PFSK-1 (cell line): ENCODE results near the gene TARBP1.

Source experiments
- FOXP2 ChIP-seq: optimal IDR thresholded peaks from 2 replicates; pipeline ENCODE3; 2011; ENCODE audit warnings: borderline replicate concordance, control low read depth, inconsistent platforms; ENCODE audit not compliant: insufficient read depth; ENCODE audit errors: extremely low read length, extremely low read depth
- POLR2AphosphoS5 ChIP-seq: IDR thresholded peaks from 2 replicates; pipeline ENCODE4 v1.6.1; 2012; ENCODE audit warnings: low read depth, mild to moderate bottlenecking, control low read depth, low read length, moderate library complexity
- SIN3A ChIP-seq: IDR thresholded peaks from 2 replicates; pipeline ENCODE4 v1.6.1; 2012; ENCODE audit warnings: mild to moderate bottlenecking, low read length, moderate library complexity, borderline replicate concordance; ENCODE audit not compliant: insufficient read depth
- TAF1 ChIP-seq: IDR thresholded peaks from 2 replicates; pipeline ENCODE4 v1.6.1; 2012; ENCODE audit warnings: low read length, control low read depth, borderline replicate concordance; ENCODE audit not compliant: insufficient read depth
- TF ChIP-seq, protein P1 (sequence below), 2 experiments: IDR thresholded peaks; 2 replicates each; pipeline versions ENCODE4 v1.6.1 to v1.8.0; 2011 to 2012; ENCODE audit warnings: low read depth in 2 of 2, low read length in 2 of 2, control low read depth in 1 of 2, inconsistent platforms in 1 of 2, mild to moderate bottlenecking in 1 of 2, moderate library complexity in 1 of 2; ENCODE audit not compliant: insufficient read depth in 1 of 2

TARBP1 gene

DNA sequence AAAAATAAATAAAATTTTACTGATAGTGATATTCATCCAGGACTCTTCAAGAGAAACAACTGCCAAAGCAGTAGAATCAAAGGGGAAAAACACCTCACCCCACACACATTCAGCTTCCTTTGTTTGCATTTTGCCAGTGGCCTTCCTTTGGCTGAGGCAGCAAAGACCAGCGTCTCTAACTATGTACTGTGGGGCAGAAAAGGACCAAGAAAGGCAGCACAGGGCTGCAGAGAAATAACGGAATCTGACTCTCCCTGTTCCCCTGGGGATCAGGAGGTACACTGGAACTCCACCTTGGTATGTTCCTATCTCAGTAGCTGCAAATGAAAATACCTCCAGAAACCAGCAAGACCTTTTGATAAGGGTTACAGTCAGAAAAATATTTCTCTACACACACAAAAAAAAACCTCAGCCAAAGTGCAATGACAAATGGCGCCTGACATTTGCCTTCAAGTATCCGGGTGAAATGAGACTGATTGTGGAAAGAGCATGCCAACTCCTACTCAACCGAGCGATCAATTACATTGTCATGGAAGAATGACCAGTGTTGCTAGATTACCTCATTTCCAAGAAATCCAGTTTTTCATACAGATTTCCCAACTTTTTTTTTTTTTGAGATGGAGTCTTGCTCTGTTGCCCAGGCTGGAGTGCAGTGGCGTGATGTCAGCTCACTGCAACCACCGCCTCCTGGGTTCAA lies 50.9 kb downstream of the TARBP1 start:
- TF ChIP-seq POLR2AphosphoS5: no peak
- TF ChIP-seq SIN3A: no peak
- TF ChIP-seq FOXP2: no peak
- TF ChIP-seq, protein P1, sequence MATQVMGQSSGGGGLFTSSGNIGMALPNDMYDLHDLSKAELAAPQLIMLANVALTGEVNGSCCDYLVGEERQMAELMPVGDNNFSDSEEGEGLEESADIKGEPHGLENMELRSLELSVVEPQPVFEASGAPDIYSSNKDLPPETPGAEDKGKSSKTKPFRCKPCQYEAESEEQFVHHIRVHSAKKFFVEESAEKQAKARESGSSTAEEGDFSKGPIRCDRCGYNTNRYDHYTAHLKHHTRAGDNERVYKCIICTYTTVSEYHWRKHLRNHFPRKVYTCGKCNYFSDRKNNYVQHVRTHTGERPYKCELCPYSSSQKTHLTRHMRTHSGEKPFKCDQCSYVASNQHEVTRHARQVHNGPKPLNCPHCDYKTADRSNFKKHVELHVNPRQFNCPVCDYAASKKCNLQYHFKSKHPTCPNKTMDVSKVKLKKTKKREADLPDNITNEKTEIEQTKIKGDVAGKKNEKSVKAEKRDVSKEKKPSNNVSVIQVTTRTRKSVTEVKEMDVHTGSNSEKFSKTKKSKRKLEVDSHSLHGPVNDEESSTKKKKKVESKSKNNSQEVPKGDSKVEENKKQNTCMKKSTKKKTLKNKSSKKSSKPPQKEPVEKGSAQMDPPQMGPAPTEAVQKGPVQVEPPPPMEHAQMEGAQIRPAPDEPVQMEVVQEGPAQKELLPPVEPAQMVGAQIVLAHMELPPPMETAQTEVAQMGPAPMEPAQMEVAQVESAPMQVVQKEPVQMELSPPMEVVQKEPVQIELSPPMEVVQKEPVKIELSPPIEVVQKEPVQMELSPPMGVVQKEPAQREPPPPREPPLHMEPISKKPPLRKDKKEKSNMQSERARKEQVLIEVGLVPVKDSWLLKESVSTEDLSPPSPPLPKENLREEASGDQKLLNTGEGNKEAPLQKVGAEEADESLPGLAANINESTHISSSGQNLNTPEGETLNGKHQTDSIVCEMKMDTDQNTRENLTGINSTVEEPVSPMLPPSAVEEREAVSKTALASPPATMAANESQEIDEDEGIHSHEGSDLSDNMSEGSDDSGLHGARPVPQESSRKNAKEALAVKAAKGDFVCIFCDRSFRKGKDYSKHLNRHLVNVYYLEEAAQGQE (IDR thresholded peaks at IDR 0.05; ENCODE audit: insufficient read depth in 1 of 2, low read depth in 2 of 2, low read length in 2 of 2): no peak
- TF ChIP-seq TAF1: no peak

DNA sequence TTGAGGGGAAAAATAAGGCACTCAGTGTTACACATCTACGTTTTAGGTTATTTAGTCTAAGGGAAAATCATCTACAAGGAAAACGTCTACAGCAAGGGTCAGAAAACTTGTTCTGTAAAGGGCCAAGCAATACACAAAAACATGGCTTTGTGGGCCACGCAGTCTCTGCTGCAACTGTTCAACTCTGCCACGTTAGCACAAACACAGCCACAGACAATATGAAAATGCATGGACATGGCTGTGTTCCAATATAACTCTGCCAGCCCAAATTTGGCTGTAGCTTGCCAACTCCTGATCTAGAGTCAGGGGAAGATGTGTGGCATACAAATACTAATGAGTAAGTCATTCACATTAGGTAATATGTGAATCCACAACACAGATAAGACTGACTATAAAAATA lies 65.0 kb downstream of the TARBP1 start:
- no peak for TF ChIP-seq TAF1
- TF ChIP-seq, protein P1 (IDR thresholded peaks at IDR 0.05; ENCODE audit: insufficient read depth in 1 of 2, low read depth in 2 of 2, low read length in 2 of 2): no peak
- TF ChIP-seq SIN3A: no peak
- no peak for TF ChIP-seq POLR2AphosphoS5
- no peak for TF ChIP-seq FOXP2

DNA sequence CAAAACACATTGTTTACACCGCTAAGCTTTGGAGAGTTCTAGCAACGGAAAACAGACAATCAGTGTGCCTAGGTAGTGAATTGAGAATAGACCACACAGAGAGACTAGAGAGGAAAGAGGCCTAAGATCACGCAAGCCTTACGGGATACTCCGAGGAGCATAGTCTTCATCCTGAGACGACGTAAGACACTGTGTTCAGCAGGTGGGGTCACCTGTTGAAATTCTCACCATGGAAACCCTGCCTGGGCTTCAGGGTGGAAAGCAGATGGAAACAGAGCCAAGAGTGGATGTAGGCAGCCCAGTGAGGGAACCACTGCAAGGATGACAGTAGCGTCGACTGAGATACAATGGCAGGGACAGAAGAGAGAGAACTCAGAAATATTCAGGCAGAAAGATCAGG lies 65.5 kb downstream of the TARBP1 start:
- TF ChIP-seq, protein P1 (IDR thresholded peaks at IDR 0.05; ENCODE audit: insufficient read depth in 1 of 2, low read depth in 2 of 2, low read length in 2 of 2): no peak
- TF ChIP-seq SIN3A (no peak), FOXP2 (no peak), TAF1 (no peak), POLR2AphosphoS5 (no peak)

DNA sequence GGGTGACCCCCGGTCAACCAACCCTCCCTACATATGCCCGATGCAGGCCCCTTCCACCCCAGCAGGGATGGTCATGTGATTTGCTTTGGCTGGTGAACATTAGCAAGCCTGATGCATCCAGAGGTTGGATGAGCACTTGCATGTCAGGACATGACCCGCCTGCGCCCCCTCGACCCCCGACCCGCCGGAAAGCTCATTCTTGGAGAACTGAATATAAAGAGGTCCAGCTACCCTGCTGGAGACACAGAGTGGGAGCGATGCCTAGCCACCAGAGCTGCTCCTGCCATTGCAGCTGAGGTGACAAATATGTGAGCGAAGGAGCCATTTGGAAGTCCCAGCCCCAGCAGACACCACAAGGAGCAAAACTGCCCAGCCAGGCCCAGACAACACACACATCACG lies 66.1 kb downstream of the TARBP1 start:
- no peak for TF ChIP-seq TAF1
- TF ChIP-seq, protein P1 (IDR thresholded peaks at IDR 0.05; ENCODE audit: insufficient read depth in 1 of 2, low read depth in 2 of 2, low read length in 2 of 2): no peak
- no peak for TF ChIP-seq FOXP2
- TF ChIP-seq POLR2AphosphoS5: no peak
- TF ChIP-seq SIN3A: no peak

DNA sequence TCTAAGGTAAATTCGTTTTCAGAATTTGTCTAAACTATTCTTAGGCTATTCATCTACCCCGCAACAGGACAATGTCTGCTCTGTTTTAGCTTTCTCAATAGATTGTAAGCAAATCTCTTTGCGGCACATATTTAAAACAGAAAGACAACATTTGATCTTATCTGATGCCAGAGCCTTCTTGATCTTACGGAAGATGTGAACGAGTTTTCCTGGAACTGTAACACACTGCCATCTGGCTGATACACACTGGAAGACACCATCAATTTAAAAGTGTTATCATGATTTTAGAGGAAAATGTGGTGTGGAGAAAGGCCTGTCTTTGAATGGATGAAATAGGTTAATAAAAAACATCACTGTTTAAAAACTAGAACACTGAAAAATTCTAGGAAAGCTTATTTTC lies 69.7 kb downstream of the TARBP1 start:
- TF ChIP-seq FOXP2: no peak
- TF ChIP-seq, protein P1 (IDR thresholded peaks at IDR 0.05; ENCODE audit: insufficient read depth in 1 of 2, low read depth in 2 of 2, low read length in 2 of 2): no peak
- no peak for TF ChIP-seq SIN3A
- no peak for TF ChIP-seq TAF1
- no peak for TF ChIP-seq POLR2AphosphoS5
